ENCODE measurements around the gene SEC11A.

DNA sequence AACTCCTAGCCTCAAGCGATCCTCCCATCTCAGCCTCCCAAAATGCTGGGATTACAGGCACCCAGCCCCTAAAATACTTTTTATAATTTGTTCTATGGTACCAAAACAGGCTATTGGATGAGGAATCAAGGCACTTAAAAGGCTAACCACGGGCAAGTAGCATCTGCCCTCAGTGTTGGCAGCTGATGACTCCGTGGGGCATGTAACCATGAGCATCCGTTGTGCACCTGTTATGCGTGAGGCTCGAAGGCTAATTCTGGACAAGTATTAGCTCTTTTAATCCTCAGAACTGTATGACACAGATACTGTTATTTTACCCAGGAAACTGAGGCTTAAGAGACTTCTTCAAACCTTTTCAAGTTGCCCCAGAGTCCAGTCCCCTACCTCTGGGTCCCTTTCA, 72.1 kb downstream of the SEC11A start:
- TF ChIP-seq POLR2AphosphoS5 (IDR thresholded peaks at IDR 0.05; ENCODE audit: low read depth, low read length): no peak
- no peak for TF ChIP-seq POLR2A (IDR thresholded peaks at IDR 0.05; ENCODE audit: low read depth, low read length)
- no peak for TF ChIP-seq TAF1 (IDR thresholded peaks at IDR 0.05; ENCODE audit: low read depth, low read length)
- no peak for TF ChIP-seq SPI1 (IDR thresholded peaks at IDR 0.05; ENCODE audit: low read depth, low read length)

All from GM12891 (cell line).